ENCODE measurements around the gene LPIN1.

Gene LPIN1

DNA sequence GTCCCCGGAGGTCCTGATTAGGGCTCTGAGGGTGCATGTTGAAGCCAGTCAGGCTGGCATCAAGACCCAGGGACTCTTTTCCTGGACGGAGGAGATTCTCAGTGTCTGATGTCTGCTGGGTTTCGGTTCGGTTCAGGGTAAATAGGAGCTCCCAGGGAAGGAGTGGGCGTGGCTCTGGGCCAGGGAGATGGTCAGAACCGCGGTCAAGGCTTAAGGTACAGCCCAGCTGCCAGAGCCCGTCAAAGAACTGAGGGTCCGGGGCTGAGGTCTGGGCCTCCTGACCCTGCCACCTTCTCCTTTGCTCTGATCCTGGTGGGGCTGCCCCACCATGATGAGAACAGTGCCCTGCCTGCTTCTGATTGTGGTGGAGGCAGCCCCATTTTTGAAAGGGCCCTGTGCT is 39.8 kb downstream of the LPIN1 start:
- no peak for DNase-seq

DNA sequence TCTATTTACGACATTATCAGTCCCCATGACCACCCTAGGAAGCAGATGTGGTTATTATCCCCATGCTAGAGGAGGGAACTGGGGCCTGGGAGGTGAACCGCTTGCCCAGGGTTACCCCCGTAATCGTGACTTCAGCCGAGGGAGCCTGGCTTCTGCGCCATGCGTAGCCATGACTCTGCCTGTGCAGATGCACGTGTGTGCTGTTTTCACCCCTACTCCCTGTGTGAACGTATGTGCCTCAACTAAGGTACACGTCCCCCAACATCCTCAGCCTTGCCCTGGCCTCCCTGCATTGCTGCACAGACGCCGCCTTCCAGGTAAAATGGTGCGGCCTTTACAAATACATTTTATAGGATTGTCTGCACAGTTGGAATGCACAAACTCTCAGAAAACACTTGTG is 40.2 kb downstream of the LPIN1 start:
- DNase-seq, result no peak

DNA sequence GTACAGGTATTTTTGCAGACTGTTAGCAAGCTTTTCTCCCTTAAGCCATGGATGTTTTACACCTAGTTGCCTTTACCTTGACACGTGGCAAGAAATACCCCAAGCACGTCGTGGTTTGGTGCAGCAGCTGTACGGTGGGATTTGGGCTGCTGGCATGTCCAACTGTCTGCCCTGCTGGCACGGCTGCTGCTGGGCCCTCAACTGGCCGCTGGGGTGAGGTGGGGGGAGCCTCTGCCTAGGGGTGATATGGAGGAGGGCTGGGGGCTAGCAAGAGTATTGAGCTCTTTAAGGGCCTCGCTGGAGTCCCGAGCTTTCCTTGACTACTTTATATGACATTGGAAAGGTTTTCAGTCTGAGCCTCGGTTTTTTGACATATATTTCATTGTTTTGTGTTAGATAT is 41.6 kb downstream of the LPIN1 start:
- DNase-seq, result no peak

DNA sequence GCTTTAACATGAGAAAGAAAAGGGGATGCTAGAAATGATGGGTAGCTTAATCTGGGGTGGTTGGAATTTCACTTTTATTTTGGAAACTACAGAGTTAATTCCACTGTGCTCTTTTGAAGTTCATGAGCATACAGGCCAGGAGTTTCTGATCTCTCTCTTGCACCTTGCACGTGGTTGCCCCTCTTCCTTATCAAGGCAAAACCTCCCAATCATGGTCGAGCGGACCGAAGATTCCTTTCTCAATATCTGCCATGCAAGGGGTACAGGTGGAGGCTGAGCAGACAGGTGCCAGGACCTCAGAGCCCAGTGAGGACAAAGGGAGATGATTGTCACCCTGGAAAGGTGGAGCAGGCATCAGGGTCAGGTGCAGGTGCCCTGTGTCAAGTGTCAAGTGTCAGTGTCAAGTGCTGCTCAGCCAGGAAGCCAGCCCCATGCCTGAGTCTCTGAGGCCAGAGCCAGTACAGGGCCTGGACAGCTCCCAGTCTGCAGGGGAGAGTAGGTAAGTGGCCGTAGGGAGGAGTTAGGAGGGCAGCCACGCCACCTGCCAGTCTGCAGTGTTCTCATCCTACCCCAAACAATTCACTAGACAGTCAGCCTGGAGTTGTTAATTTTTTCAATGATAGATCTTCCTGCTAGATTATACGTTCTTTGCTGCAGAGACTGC is 42.2 kb downstream of the LPIN1 start:
- DNase-seq, result no peak

DNA sequence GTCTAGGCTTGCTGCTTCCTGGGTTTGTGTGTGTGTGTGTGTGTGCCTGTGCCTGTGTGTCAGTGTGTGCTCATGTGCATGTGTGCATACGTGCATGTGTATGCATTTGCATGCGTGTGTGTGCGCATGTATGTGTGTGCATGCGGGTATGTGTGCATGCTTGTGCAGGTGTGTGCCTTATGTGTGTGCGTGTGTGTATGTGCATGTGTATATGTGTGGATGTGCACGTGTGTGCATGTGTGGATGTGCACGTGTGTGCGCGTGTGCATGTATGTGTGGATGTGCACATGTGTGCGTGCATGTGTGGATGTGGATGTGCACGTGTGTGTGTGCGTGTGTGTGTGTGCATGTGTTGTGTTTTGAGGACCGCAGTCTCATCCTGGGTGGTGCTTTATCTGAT is 42.8 kb downstream of the LPIN1 start:
- no peak for DNase-seq

DNA sequence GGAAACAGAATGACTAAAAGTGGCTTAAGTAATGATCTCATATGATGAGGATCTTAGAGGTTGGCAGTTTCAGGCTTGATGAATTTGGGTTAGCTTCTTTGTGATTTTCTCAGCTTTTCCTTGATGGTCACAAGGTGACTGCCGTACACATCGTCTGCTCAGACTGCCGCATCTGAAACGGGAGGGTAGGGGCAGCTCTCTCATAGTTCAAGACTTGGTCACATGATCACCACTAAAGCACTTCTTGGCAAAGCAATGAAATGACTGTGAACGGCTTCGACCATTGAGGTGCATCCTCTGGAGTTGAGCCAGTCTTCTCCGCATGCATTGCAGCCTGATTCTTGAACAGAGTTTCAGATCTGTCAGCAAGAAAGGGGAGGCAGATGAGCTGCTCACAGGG is 43.8 kb downstream of the LPIN1 start:
- DNase-seq, result no peak

DNA sequence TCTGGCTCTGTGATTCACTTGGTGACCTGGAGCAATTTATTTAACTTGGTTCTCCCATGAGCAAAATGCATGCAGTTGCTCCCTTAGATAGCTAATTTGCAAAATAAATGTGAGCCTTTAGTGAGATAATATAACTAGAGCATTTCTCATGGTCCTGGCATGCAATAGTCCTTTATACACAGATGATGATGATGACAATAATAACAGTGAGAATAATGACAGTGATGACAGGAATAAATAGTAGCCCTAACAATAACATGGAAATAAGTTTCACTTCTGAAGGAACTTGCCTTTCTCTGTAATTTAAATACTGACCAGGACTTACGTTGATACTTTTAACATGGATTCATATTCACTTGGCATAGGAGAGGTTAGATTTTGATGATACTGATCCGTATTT is 49.2 kb downstream of the LPIN1 start:
- no peak for DNase-seq

DNA sequence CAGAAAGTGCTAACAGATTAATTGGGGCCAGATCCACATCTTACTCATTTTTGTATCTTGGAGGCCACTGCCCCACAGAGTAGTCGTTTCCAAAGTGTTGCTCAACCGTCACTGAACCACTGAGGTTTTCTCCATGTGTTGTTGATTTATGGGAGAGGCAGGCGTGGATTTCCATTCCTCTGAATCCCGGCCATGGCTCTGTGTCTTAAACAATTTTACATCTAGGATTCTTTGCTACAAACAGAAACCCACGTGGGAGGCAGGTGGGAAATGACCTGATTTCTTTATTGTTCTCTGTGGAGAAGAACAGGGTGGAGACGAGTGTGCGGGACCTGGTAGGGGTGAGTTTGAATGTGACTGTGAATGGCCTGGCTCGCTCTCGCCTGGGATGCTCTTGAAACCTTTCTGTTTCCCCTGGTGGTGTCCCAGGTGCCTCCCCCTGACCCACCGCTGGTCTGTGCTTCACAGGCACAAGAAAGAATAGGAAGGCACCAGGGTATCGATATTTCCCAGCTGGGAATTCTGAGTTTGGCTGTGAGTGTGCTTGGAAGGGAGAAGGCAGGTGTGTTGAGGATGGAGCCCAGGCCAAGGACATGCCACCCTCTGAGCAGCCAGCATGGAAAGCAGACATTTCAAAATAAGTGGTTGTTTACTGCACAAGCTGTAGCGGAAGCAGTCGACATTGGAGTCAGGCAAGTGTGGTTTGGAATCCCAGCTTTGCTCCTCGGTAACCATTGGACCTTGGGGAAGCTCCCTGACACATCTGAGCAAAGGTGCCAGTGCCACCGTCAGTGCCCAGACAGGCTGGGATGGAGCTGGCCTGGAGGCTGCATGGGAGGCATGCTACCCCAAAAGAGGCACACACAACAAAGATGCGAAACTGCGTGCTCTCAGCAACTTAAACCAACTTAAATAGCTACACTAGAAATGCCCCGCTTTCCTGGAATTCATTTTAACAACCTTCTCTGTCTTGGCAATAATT is 50.0 kb downstream of the LPIN1 start:
- peak; percentile 14 for DNase-seq

DNA sequence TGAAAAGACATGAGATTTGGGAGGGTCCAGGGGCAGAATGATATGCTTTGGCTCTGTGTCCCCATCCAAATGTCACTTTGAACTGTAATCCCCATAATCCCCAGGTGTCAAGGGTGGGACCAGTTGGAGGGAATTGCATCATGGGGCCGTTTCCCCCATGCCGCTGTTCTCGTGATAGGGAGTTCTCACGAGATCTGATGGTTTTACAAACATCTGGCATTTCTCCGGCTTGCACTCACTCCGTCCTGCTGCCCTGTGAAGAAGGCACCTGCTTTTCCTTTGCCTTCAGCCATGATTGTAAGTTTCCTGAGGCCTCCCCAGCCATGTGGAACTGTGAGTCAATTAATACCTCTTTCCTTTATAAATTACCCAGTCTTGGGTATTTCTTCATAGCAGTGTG is 51.4 kb downstream of the LPIN1 start:
- DNase-seq, result no peak

DNA sequence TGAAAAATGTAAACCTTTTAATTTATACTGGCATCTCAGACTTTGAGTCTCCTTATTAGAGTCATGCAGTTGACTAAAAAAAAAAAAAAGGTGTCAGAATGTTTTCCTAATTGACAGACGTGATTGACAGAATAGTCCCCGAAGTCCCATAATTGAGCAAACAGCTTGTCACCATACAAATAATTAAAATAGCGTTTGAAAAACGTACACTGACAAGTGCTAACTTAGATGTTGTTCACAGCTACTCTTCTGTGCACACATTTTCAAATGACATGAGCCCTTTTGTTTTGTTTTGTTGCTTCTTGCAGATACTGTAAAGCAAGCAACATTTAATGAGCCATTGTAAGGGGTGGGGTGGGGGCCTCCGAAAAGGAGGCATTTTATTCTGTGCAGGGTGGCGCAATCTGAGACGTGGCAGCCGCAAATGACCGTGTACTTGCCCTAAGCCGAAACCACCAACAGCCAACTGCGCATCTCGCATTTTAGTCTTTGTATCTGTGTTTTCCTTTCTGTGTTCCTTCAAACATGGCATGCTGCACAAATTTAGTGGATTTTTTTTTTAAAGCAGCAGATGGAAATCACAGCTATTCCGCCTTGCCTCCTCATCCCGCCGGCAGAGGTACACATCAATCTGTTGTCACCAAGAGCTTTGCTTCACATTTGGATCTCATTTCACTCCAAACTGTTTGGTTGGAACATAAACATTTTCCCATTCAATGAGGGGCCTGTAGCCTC is 52.4 kb downstream of the LPIN1 start:
- DNase-seq, result no peak

DNA sequence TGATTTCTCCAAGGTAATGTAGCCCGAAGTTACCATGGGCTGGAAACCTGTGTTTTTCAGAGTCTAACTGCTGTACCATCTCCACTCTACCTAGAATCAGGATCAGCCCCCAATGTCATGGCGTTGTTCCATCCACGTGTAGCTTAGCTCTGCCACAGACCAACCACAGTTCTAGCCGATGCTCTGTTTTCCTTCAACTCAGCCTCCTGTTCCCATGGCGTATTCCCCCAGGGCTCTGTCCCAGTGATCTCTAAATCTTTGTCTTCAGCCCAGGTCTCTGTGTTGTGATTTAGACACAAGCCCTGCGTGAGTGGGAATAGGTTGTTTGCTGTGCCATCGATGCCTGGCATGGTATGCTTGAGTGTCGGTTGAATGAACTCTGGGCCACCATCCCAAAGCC is 53.4 kb downstream of the LPIN1 start:
- no peak for DNase-seq

DNA sequence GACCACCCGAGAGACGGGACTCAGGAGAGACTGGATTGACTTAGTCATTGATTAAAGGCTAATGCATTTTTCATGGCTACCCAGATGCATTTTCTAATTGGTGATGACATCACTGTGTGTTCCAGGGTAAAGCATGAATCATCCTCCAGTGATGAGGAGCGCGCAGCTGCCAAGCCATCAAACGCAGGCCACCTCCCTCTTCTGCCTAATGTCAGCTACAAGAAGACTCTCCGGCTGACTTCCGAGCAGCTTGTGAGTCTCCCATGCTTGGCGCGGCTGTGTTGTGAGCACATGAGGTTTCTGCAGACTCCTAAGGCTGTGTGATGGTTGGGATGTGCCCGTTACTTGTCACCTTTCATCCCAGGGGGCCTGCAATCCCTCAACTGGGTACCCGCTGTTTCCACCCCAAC is 56.4 kb downstream of the LPIN1 start:
- no peak for DNase-seq

DNA sequence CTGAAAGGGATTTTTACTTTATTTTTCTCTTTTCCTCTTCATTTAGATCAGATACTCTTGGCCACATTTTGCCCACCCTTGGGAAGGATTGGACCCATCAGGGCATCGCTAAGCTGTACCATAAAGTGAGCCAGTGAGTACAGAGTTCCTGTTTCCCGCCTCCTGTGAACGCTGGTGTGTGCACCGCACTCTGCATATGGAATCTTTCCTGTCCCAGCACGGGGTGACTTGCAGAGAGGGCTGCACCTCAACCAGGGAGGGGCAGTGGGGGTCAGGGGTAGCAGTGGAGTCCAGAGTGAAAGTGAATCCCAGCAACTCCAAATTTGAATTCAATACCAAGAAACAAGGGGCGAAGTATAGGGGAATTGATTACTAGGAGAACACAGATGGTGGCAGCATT is 58.6 kb downstream of the LPIN1 start:
- DNase-seq, result no peak

DNA sequence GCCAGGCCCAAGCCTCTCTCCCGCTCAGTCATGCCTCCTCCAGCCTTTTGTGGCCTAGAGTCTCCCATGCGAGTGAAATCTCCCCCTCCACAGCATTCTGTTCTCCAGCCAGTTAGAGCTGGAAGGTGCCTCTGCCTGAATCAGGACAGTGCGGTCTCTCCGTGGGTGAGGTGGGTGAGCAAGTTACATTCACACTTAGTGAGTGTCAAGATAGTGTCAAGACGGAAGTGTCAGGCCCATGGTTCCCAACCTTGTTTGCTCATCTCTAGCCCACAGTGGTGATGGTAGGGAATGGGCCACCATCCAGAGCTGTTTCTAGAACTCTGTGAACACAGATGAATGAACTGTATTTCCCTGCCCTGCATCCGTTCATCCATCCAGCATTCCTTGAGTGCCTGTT is 59.5 kb downstream of the LPIN1 start:
- DNase-seq, result no peak

DNA sequence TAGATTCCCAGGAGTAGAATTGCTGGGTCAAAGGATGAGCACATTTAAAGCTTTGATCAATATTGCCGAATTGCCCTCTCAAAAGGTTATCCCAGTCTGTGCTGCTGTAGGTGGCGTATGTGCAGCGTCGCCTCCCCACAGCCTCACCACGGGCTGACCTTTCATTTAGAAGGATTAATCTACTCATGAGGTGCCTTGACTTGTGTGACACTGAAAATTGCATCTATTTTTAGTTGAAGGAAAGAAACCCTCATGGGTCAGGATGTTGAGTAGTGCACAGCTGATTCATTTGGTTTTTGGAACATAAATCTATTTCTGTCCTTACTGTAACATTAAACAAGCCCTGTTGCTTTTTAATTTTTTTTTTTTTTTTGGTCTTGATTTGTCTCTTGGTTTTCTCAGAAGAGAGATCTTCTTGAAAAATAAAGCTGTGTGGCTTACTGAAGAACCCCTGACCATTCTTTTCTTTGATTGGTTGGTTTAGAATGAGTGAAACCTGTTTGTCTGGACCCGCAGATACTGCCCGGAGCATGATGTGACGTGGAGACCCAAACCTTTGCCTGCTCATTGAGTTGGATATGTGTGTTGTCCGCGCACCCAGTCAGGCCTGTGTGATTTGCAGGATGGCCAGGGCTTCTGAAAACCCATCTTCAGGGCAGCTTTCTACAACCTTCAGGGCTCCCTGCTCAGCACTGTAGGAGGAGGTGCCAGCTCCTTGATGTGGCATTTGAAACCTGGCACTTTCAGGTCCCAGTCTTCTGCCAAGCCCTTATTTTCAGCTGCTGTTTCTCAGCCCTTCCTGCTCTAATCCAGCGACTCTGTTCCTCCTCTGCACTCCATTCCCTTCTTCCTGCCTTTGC is 61.0 kb downstream of the LPIN1 start:
- DNase-seq, result no peak

DNA sequence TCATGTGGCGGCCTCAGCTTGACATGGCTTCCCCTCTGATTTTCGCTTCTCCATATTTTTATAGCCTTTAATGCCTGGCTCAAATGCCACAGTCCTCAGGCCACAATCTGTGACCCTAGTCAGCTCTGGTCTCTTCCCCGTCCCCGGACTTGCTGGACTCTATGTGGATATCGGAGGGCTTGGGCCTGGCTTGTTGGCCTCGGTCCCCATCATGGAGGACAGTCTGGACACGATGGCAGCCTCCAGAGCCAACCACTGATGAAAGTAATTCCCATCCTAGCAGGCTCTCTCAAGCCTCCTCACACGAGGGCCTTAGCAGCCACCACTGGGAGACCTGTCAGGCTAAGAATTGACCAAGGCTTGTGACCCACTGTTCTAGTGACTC is 61.6 kb downstream of the LPIN1 start:
- no peak for DNase-seq

DNA sequence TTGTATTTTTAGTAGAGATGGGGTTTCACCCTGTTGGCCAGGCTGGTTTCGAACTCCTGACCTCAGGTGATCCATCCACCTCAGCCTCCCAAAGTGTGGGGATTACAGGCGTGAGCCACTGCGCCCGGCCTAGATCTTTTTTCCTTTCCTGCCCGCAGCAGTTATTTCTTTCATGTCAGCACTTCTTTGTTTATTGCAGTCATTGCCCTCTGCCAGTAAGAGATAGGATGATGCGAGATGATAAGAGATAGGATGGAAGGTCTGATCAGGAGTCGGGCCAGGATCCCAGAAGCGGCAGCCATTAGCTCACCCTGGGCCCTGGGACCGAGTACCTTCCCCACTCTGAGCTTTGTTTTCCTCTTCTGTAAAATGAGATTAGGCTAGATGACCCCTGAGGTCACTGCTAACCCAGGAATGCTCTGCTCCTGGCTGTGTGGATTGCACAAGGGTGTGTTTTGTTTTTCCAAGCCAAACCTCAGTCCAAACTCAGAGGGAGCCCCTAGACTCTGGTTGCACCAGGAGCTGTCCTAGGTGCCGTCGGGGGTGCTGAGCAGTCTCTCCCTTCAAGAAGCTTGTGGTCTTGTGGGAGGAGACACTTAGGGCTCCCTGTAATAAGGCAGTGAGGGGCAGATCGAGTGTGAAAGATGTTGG is 63.3 kb downstream of the LPIN1 start:
- no peak for DNase-seq

DNA sequence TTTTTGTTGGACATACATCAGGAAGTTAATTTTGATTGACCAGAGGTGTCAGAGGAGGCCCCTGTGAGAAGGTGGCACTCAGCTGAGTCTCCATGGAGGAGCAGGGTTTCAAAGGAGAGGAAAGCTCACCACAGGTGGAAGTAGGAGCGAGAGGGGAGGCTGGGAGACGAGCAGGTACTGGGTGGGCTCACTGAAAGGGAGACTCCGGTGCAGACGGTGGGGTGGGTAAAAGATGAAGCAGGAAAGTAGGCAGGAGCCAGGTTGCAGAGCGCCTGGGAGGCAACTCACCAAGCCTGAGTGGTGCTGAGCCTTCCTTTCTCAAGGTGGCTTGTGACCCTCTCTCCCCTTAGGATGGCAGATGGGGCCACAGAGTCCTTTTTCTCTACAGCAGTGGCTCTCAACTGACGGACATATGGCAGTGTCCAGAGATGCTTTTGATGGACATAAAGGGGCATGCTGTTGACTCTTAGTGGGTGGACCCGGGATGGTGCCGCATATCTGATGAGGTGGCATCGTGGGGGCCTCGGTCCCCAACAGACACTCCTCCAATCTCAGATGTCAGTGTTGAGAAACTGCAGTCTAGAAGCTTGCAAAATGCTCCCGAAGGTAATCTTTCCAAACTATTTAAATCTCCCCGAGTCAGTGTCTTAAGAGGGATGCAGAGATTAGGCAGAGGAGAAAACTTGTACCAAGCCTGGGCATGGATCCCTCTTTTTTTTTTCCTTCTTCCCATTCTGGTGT is 64.0 kb downstream of the LPIN1 start:
- DNase-seq, result no peak

DNA sequence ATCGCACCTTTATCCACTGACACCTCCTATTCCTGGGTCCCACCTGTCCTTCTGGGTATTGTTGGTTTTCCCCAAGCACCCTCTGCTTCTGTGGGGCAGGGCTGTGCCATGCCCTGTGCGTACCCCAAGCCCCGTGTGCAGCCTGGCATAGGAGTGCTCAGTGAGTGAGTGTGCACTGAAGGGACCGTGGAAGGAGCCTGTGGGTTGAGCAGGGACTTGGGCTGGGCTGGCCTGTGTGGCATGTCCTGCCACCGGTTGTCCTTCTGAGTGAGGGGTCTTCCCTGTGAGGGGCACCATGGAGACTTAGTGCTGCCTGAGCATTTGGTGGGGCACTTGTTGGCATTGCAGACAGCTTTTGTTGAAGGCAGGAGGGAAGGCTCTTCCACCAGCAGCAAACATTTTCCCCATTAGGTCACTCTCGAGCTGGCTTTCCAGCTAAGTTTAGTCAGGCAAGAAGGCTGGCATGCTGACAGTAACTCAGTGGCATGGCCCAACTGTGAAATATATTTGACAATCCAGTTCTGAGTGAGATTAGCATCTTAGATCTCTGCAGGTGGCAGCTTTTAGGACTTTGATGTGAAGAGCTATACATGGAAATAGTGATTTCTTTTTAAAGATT is 64.7 kb downstream of the LPIN1 start:
- no peak for DNase-seq

DNA sequence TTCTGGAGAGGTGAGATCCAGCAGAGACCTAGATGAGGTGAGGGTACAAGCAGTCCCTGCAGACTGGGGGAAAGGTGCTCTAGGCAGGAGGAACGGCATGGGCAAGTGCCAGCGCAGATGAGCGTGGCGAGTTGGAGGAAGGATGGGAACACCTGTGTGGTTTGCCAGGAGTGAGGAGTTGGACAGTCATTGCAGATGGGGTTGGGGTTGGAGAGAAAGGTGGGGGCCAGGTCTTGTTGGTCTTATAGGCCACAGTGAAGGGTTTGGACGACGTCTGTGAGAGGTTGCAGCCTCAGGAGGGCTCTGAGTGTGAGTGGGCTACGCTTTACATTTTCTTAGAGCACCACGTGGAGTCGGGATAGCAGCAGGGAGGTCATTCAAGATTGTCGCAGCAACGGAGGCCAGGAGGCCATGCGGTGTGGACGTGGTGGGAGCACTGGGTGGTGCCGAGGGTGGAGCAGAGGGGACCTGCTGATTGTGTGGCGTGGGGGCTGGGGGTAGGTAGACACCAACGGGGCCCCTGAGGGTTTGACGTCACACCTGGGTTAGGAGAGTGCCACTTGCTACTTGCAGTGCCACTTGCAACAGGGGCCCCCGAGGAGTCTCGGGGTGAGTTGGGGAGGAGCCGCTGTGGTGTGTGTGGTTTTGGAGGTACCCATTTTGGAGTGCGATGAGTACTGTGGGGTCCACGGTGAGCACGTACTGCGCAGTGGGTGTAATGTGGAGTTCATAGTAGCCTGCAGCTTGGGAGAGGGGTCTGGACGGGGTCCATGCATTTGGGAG is 66.2 kb downstream of the LPIN1 start:
- DNase-seq, result no peak
